Sigmoid colon (tissue), 7 donors: ENCODE results near the gene GNAT1. TPM values are rescaled to one million over a fixed set of nuclear protein-coding genes. Genes with fewer than 3 reads are reported as not detected.

Experiments
- DNase-seq: peaks from one replicate; pipeline ENCODE4 v3.0.0-alpha.2; 2019
- H3K27ac ChIP-seq, 4 donors: fragments of 200-600 bp; sonication (generic); one replicate each; pipeline ENCODE4 v1.5.1; 2016 to 2019; ENCODE audit warnings: mild to moderate bottlenecking in 1 of 4
- H3K27me3 ChIP-seq, 3 donors: fragments of 200-600 bp; sonication (generic); one replicate each; pipeline ENCODE4 v1.5.1; 2019; ENCODE audit warnings: mild to moderate bottlenecking in 1 of 3
- H3K36me3 ChIP-seq, 4 donors: fragments of 200-600 bp; sonication (generic); one replicate each; pipeline ENCODE4 v1.5.1; 2016 to 2019
- H3K4me1 ChIP-seq, 4 donors: fragments of 200-600 bp; sonication (generic); one replicate each; pipeline ENCODE4 v1.5.1; 2017 to 2019
- H3K4me3 ChIP-seq, 4 donors: fragments of 200-600 bp; sonication (generic); one replicate each; pipeline ENCODE4 v1.5.1; 2017 to 2019; ENCODE audit warnings: mild to moderate bottlenecking in 2 of 4, moderate library complexity in 1 of 4
- H3K9me3 ChIP-seq, 4 donors: fragments of 200-600 bp in 3 of 4; sonication (generic) in 3 of 4; one replicate each; pipeline versions ENCODE4 v1.5.1 to v1.6.1; 2013 to 2019
- CTCF ChIP-seq, 4 experiments: fragments of 450-650 bp in 3 of 4; fragments of 200-600 bp in 1 of 4; IDR thresholded peaks; one replicate each; pipeline ENCODE4 v1.5.1; 2016 to 2019; ENCODE audit warnings: antibody characterized with exemption in 4 of 4, mild to moderate bottlenecking in 3 of 4, moderate library complexity in 2 of 4
- EP300 ChIP-seq, 4 donors: sonication (generic); formaldehyde crosslinking; IDR thresholded peaks; one replicate each; pipeline ENCODE4 v1.6.1; 2017; ENCODE audit warnings: antibody characterized with exemption in 4 of 4
- POLR2A ChIP-seq, 2 donors: fragments of 450-650 bp; IDR thresholded peaks; one replicate each; pipeline ENCODE4 v1.6.1; 2016; ENCODE audit warnings: antibody characterized with exemption in 2 of 2, mild to moderate bottlenecking in 2 of 2, moderate library complexity in 2 of 2
- POLR2AphosphoS5 ChIP-seq, 4 donors: sonication (generic); formaldehyde crosslinking; IDR thresholded peaks; one replicate each; pipeline ENCODE4 v1.6.1; 2017; ENCODE audit warnings: antibody characterized with exemption in 4 of 4
- WGBS, 2 donors: extraction: QIAGEN DNeasy Blood & Tissue Kit; methylation state at CpG; one replicate each; pipeline ENCODE4 v1.1.7; 2013; 5-methylcytosine and 5-hydroxymethylcytosine counted together
- intact Hi-C: fragments of 100-400 bp; cut with DNase I; formaldehyde crosslinking; loops from one replicate; pipeline ENCODE4 v1.15.1; 2023
- polyA plus RNA-seq, 3 donors: library from polyadenylated mRNA; stranded (reverse); fragments of 200-250 nt; gene quantifications; one replicate each; pipeline ENCODE4 v1.2.3, GENCODE V29; 2013
- total RNA-seq, 4 donors: library from RNA; depleted of rRNA; stranded (reverse); fragments of >200 nt; gene quantifications; one replicate each; pipeline ENCODE4 v1.1.0, GENCODE V29; 2016
- donor health status: healthy with polysubstance abuse.
- donor health status: Bipolar disorder and iron deficiency.
- donor health status: healthy.

Gene GNAT1
- total and polyA plus RNA-seq, 7 donors: 0.06 TPM; not detected in 6

- intact Hi-C loops: no loop called here
- Histone ChIP-seq H3K9me3 (no peaks in the 10 kb centered on the region), H3K4me3 (no peak overlapping the region), H3K27me3 (no peaks in the 10 kb centered on the region), H3K27ac (peak overlapping the region; percentile 86 to 91 (median 88)), H3K4me1 (peaks cover 0 to 76% (median 69%) of the 10 kb centered on the region in 4 donors), H3K36me3 (no peaks in the 10 kb centered on the region)
- TF ChIP-seq POLR2AphosphoS5 (IDR thresholded peaks at IDR 0.05) (no peak), CTCF (IDR thresholded peaks at IDR 0.05) (no peak), EP300 (IDR thresholded peaks at IDR 0.05) (no peak), POLR2A (IDR thresholded peaks at IDR 0.05) (no peak)
- DNase-seq: no peak
- WGBS, 2 donors: 90% methylated on average over 7 of the region's 7 CpGs
Observed at GRCh38 chr3:50167841-50168209, 23.6 kb upstream of the GNAT1 start.

GRCh38 chr3:50168388-50168787, 23.0 kb upstream of the GNAT1 start:
- Histone ChIP-seq H3K27ac (peak overlapping the region; percentile 86 to 91 (median 88)), H3K36me3 (no peaks in the 10 kb centered on the region), H3K4me3 (no peak overlapping the region), H3K9me3 (no peaks in the 10 kb centered on the region), H3K4me1 (peaks cover 0 to 73% (median 63%) of the 10 kb centered on the region in 4 donors), H3K27me3 (no peaks in the 10 kb centered on the region)
- 58 to 69% methylated on average over 9 of the region's 9 CpGs for WGBS, 2 donors
- intact Hi-C loops: no loop called here
- DNase-seq: no peak
- TF ChIP-seq POLR2A (IDR thresholded peaks at IDR 0.05) (no peak), EP300 (IDR thresholded peaks at IDR 0.05) (no peak), CTCF (IDR thresholded peaks at IDR 0.05) (no peak)

- no peaks in the 10 kb centered on the region for H3K27me3 ChIP-seq
- 91 to 93% methylated on average over 6 of the region's 6 CpGs for WGBS, 2 donors
- TF ChIP-seq EP300 (IDR thresholded peaks at IDR 0.05) (no peak), POLR2AphosphoS5 (IDR thresholded peaks at IDR 0.05) (no peak), CTCF (IDR thresholded peaks at IDR 0.05) (no peak), POLR2A (IDR thresholded peaks at IDR 0.05) (no peak)
- H3K4me1 ChIP-seq: peaks cover 0 to 69% (median 59%) of the 10 kb centered on the region in 4 donors
- DNase-seq: no peak
- H3K36me3 ChIP-seq: peaks cover 0 to 3% (median under 1%) of the 10 kb centered on the region in 4 donors
- no peaks in the 10 kb centered on the region for H3K9me3 ChIP-seq
- H3K27ac ChIP-seq: peak overlapping the region; percentile 16 to 91 (median 88)
- H3K4me3 ChIP-seq: no peak overlapping the region
- intact Hi-C loops: no loop called here
Observed at GRCh38 chr3:50168791-50169190, 22.6 kb upstream of the GNAT1 start.

GRCh38 chr3:50169232-50169832, 22.1 kb upstream of the GNAT1 start:
- no peak for TF ChIP-seq CTCF (IDR thresholded peaks at IDR 0.05)
- WGBS, 2 donors: 64 to 83% methylated on average over 11 of the region's 11 CpGs
- Histone ChIP-seq H3K27me3 (no peaks in the 10 kb centered on the region), H3K4me3 (no peak overlapping the region), H3K4me1 (peaks cover 0 to 64% (median 54%) of the 10 kb centered on the region in 4 donors), H3K36me3 (peaks cover 0 to 8% (median 3%) of the 10 kb centered on the region in 4 donors), H3K27ac (peak overlapping the region in 3 of 4 donors; percentile 44 to 90 (median 86)), H3K9me3 (no peaks in the 10 kb centered on the region)
- no peak for DNase-seq
- intact Hi-C loops: no loop called here

- Histone ChIP-seq H3K27me3 (no peaks in the 10 kb centered on the region), H3K9me3 (no peaks in the 10 kb centered on the region), H3K27ac (peak overlapping the region; percentile 17 to 90 (median 65)), H3K4me3 (no peak overlapping the region), H3K36me3 (peaks cover 0 to 11% (median 4%) of the 10 kb centered on the region in 4 donors), H3K4me1 (peaks cover 0 to 58% (median 48%) of the 10 kb centered on the region in 4 donors)
- intact Hi-C loops: no loop called here
- 59 to 91% methylated on average over 1 of the region's 1 CpG for WGBS, 2 donors
- TF ChIP-seq CTCF (IDR thresholded peaks at IDR 0.05): no peak
- no peak for TF ChIP-seq POLR2AphosphoS5 (IDR thresholded peaks at IDR 0.05)
- DNase-seq: no peak
Observed at GRCh38 chr3:50169858-50170257, 21.6 kb upstream of the GNAT1 start.
